Measurements from ENCODE around the gene LTBP1.
"Not testable (repeated sequence)": the region's sequence is repeated elsewhere in the genome, so short reads cannot be mapped to it uniquely, and the experiment has no call there.

Gene LTBP1

DNA sequence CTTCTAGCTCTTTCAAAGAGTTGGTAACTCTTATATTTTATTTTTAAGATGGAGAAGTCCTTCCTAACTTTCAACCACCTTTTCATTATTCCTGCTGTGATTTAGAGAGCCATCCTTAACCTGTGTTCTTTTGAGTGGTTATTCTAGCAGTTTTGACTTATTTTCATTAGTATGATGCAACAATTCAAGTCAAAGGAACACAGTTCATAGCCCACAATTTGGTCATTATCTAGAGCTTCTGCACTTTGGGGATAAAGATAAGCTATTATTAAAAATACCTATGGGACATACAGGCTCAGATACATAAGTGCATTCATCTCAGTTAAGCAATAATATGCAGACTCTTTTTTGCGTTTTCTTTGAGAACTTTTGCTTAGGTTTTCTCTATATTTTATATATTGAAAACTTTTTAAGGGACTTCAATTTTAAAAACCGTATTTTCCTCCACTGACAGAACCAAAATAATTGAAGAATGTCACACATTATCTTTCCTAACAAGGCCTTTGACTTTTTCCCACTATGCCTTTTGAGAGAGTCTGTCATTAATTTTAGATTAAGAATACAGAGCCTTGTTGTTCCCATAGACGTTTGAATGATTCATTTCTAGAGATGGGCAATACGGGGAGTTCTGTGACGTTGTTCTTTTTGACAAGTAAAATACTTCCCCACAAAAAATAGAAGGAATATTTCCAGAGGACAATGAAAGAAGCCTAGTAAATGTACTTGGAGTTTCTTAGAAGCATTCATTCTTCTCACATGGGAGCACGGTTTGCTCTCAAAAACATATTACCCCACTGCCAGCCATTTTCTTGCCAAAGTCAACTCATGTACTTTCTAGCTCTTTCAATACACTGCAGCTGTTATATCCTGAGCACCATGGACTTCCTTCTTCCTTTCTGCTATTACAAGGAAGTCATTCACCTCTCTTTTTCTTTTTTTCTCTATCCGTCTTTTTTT is 486.8 kb downstream of the LTBP1 start:
- DNase-seq (ENCODE audit: low read depth) = no peak

- DNase-seq (ENCODE audit: low read depth) = no peak
Measured at GRCh38 chr2:33435518-33435917, 488.8 kb downstream of the LTBP1 start.

- DNase-seq (ENCODE audit: low read depth) = no peak
Measured at GRCh38 chr2:33436083-33436482, 489.3 kb downstream of the LTBP1 start.

DNA sequence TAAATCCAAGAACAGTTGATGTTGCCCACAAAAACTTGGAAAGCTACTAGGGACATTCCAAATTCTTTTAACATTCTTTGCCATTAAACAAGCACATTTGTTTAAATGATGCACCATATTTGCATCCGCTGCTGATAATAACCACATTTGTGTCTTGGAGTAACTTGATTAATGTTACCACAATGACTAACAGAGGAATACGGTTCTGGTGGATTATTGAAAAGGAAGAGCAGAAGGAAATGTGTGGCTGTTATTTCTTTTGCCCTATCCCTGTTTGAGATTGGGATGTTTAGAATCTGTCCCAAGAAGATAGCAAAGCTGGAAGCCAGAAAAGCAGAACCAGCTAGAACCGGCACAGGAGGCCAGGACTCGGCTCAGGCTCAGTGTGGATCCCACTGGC is 490.5 kb downstream of the LTBP1 start:
- DNase-seq (ENCODE audit: low read depth) = peak; percentile 96

DNA sequence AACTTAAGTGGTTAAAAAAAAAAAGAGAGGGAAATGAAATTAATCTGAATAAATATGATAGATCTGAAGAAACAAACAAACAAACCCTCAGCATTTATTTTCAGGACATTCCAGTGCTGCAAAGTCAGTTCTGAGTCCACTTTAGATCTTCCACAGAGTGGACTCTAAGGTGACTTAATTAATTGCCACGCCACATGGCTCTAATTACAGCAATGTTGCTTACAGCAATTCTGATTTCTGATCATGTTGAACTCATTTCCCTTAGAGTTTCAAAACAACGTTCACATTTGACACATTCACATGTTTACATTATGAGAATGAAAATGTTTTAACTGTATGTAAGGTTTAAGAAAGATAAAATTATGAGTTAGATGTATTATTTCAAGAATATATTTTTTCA is 491.1 kb downstream of the LTBP1 start:
- no peak for DNase-seq (ENCODE audit: low read depth)

DNA sequence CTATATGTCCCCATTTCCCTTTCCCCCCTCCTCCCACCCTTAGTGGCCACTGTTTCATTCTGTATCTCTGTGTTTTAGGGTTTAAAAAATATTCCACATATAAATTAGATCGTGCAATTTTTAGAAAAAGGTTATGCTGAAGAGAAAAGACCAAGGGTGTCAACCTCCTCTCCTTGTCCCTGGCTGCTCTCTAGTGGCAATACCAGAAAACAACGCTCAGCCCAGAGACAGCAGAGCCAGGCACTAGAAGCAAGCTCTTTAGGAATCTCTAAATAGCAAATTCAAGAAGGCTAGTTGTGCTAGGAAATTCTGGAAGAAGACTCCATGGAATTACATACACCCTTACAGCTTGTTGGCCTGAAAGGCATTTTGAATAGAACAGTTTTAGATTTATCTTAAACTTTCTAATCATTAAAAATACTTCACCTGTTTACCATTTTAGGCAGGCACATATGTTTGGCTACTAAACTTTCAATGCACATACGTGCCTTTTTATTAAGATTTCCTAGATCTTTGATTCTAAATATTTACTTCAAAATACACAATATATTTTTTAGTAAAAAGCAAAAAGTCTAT is 494.6 kb downstream of the LTBP1 start:
- DNase-seq (ENCODE audit: low read depth) = no peak

DNA sequence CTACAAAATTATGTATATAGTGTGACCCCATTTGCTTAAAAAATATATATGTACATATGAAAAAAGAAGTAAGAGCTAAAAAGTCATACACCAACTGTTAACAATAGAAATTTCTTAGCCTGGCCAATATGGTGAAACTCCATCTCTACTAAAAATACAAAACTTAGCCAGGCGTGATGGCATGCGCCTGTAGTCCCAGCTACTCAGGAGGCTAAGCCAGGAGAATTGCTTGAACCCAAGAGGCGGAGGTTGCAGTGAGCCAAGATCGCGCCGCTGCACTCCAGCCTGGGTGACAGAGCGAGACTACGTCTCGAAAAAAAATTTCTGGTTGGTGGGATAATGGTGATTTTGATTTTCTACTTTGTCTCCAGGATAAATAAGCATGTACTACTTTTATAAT is 495.3 kb downstream of the LTBP1 start:
- not testable (repeated sequence) for DNase-seq (ENCODE audit: low read depth)

- DNase-seq (ENCODE audit: low read depth) = no peak
Measured at GRCh38 chr2:33442528-33443079, 495.9 kb downstream of the LTBP1 start.

- no peak for DNase-seq (ENCODE audit: low read depth)
Measured at GRCh38 chr2:33443274-33443829, 496.6 kb downstream of the LTBP1 start.

- no peak for DNase-seq (ENCODE audit: low read depth)
Measured at GRCh38 chr2:33444967-33445366, 498.2 kb downstream of the LTBP1 start.

GRCh38 chr2:33448220-33448899 is 501.6 kb downstream of the LTBP1 start:
- DNase-seq (ENCODE audit: low read depth) = no peak
